HG03196 (cell line): ENCODE data around the gene KRTAP12-1.

Source experiments
- ATAC-seq: cut with Tn5 transposase; IDR thresholded peaks from one replicate; pipeline ENCODE4 v1.9.1; 2021; ENCODE audit not compliant: unreplicated experiment

Gene KRTAP12-1

GRCh38 chr21:44681861-44682579 lies at the start of gene KRTAP12-1:
KRTAP12-1 (minus strand) TSS chr21:44682163; CDS start chr21:44682123, 40 bp downstream.
- ATAC-seq = no peak

- no peak for ATAC-seq
Observed at GRCh38 chr21:44730951-44731579, 49.1 kb upstream of the KRTAP12-1 start.

GRCh38 chr21:44730028-44730395 lies 48.0 kb upstream of the KRTAP12-1 start:
- ATAC-seq = no peak

GRCh38 chr21:44729336-44730027 lies 47.5 kb upstream of the KRTAP12-1 start:
- no peak for ATAC-seq

- ATAC-seq = no peak
Observed at GRCh38 chr21:44728716-44729115, 46.8 kb upstream of the KRTAP12-1 start.

GRCh38 chr21:44727757-44728156 lies 45.8 kb upstream of the KRTAP12-1 start:
- no peak for ATAC-seq

GRCh38 chr21:44727321-44727720 lies 45.4 kb upstream of the KRTAP12-1 start:
- no peak for ATAC-seq

- ATAC-seq = no peak
Observed at GRCh38 chr21:44726826-44727225, 44.9 kb upstream of the KRTAP12-1 start.

GRCh38 chr21:44724926-44725325 lies 43.0 kb upstream of the KRTAP12-1 start:
- no peak for ATAC-seq

GRCh38 chr21:44724196-44724595 lies 42.2 kb upstream of the KRTAP12-1 start:
- ATAC-seq = no peak

GRCh38 chr21:44723177-44724131 lies 41.5 kb upstream of the KRTAP12-1 start:
- ATAC-seq = no peak

- ATAC-seq = no peak
Observed at GRCh38 chr21:44722731-44723130, 40.8 kb upstream of the KRTAP12-1 start.

GRCh38 chr21:44720170-44720569 lies 38.2 kb upstream of the KRTAP12-1 start:
- no peak for ATAC-seq

GRCh38 chr21:44718571-44718970 lies 36.6 kb upstream of the KRTAP12-1 start:
- ATAC-seq = no peak

GRCh38 chr21:44718093-44718492 lies 36.1 kb upstream of the KRTAP12-1 start:
- ATAC-seq = no peak

- no peak for ATAC-seq
Observed at GRCh38 chr21:44716984-44717383, 35.0 kb upstream of the KRTAP12-1 start.

- ATAC-seq = no peak
Observed at GRCh38 chr21:44714905-44715304, 32.9 kb upstream of the KRTAP12-1 start.

GRCh38 chr21:44713846-44714245 lies 31.9 kb upstream of the KRTAP12-1 start:
- no peak for ATAC-seq

GRCh38 chr21:44713130-44713529 lies 31.2 kb upstream of the KRTAP12-1 start:
- ATAC-seq = no peak

GRCh38 chr21:44712203-44713028 lies 30.5 kb upstream of the KRTAP12-1 start:
- no peak for ATAC-seq
